GM12872 (cell line): ENCODE results near the gene TMCO4.

Experiments used
- CTCF ChIP-seq: IDR thresholded peaks from 3 replicates; pipeline ENCODE4 v1.5.1; 2011; ENCODE audit warnings: low read depth, mild to moderate bottlenecking, low read length, moderate library complexity; ENCODE audit not compliant: insufficient read depth

The TMCO4 gene

GRCh38 chr1:19749685-19750084 is 50.0 kb downstream of the TMCO4 start:
- TF ChIP-seq CTCF: no peak

GRCh38 chr1:19747761-19748160 is 52.0 kb downstream of the TMCO4 start:
- TF ChIP-seq CTCF: no peak

GRCh38 chr1:19744886-19745285 is 54.8 kb downstream of the TMCO4 start:
- no peak for TF ChIP-seq CTCF

- TF ChIP-seq CTCF: no peak
Observed at GRCh38 chr1:19744335-19744743, 55.4 kb downstream of the TMCO4 start.

GRCh38 chr1:19743793-19744192 is 55.9 kb downstream of the TMCO4 start:
- TF ChIP-seq CTCF: no peak

- no peak for TF ChIP-seq CTCF
Observed at GRCh38 chr1:19743180-19743579, 56.5 kb downstream of the TMCO4 start.

GRCh38 chr1:19739628-19740027 is 60.1 kb downstream of the TMCO4 start:
- no peak for TF ChIP-seq CTCF

GRCh38 chr1:19738669-19739068 is 61.0 kb downstream of the TMCO4 start:
- TF ChIP-seq CTCF: no peak
